Measurements from ENCODE around the gene TRIM43B.
"Not testable (repeated sequence)": the region's sequence is repeated elsewhere in the genome, so short reads cannot be mapped to it uniquely, and the experiment has no call there.

TRIM43B gene

DNA sequence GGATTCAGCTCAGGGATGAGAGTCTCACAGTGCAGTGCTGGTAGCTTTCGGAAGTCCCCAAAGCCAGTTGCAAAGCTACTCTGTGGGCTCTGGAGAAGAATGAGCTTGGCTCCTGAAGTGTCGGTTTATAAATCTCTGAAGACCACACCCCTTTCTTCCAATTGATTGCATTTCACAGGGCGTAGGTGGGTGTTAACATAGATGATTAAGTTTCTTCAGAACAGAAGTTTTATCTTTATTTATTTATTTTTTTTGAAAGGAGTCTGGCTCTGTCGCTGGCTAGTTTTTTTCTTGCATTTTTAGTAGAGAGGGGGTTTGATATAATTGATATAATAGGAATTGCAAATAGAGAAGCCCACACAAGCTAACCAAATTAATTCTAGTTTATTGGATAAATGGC is at the start of gene TRIM43B:
TRIM43B (minus strand) TSS at position 101 of the 400 bp plus-strand sequence. CDS start 2,040 bp downstream, outside the sequence.
- DNase-seq (ENCODE audit: low read depth in 2 of 2): not testable (repeated sequence)

GRCh38 chr2:95531254-95531771 is 46.8 kb upstream of the TRIM43B start:
- DNase-seq (ENCODE audit: low read depth in 2 of 2): no peak

- no peak for DNase-seq (ENCODE audit: low read depth in 2 of 2)
Measured at GRCh38 chr2:95530734-95531133, 46.2 kb upstream of the TRIM43B start.

DNA sequence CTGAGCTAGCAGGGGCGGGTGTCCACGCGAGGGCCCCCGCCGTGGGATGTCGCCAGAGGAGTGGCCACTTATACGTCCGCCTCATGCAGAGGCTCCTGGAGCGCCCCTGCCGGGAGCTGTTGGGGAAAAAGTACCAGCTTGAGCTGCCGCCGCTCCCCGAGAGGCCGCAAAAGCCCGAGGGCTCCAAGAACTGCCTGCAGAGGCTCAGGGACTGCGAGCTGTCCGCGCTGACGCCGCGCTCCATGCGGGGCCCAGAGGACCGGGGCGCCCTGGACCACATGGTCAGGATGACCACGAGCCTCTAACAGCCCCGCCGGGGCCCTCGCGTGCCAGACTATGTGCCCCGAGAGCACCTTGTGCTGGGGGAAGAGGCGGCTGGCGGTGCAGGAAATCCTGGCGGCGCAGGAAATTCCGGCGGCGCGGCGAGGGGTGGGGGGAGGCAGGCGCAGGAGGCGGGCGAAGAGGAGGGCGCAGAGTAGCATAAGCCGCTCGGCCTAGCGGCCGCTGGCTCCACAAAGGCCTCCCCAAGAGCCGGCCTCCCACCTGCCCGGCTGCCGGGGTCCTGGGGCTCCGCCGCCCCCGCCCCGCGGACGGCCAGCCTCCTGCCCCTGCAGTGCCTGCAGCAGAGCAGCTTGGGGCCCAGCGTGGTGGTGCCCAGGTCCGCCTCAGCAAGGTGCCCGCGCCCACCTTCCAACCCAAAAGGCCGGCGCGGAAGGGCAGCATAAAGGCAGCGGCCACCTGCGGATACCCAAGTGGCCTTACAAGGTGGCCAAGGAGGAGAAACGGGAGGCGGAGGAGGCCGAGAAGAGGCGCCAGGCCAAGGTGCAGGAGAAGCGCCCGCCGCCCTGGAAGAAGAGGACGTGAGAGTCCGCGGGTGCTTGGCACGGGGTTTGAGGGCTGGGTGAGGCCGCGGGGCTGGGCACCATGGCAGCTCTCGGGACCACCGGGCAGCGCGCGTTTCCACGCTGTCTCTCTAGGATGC is 42.1 kb upstream of the TRIM43B start:
- peak in 1 of 2 donors; percentile 15 for DNase-seq (ENCODE audit: low read depth in 2 of 2)

DNA sequence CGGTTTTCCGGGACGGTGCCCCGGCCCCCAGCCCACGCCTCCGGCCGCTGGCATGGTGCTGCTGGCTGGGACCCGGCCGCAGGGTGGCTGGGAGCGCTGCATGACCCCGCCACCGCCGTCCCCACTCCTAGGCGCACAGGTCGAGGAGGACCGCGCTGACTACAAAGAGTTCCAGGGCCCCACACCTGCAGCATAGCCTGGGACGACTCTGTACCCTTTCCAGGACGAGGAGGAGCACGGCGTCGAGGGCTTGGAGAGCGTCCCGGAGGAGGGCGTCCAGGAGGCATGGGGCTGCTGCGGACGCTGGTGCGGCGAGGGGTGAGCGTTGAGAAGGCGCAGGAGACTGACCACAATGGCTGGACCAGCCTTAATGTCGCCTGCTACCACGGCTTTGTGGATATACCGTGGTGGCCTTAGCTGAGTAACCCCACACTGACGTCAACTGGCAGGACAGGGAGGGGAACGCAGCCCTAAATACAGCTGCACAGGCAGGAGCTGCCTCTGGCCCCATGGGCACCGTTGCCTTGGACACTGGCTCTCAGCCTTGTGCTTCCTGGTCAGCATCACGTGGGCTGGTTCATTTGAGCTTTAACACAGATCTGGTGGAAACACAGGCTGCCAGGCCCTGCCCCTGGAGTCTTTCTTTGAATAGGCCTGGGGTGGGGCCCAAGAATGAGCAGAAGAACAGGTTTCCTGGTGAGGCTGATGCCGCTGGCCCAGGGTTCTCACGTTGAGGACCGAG is 40.9 kb upstream of the TRIM43B start:
- no peak for DNase-seq (ENCODE audit: low read depth in 2 of 2)

DNA sequence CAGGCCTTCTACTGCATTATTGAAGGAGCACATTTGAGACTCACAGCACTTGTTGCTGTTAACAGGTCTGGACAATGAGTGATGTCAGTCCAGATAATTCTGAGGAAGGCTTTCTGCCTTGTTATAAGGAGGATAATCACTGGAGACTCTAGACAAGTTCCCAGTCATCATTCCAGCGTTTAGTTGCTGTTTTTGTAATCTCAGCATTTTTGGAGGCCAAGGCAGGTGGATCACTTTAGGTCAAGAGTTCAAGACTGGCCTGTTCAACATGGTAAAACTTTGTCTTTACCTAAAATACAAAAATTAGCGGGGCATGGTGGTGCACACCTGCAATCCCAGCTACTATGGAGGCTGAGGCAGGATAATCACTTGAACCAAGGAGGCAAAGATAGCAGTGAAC is 39.6 kb upstream of the TRIM43B start:
- DNase-seq (ENCODE audit: low read depth in 2 of 2): no peak

GRCh38 chr2:95514718-95515117 is 30.2 kb upstream of the TRIM43B start:
- no peak for DNase-seq (ENCODE audit: low read depth in 2 of 2)

- DNase-seq (ENCODE audit: low read depth in 2 of 2): not testable (repeated sequence)
Measured at GRCh38 chr2:95514226-95514625, 29.7 kb upstream of the TRIM43B start.

- DNase-seq (ENCODE audit: low read depth in 2 of 2): no peak
Measured at GRCh38 chr2:95509408-95509807, 24.9 kb upstream of the TRIM43B start.

DNA sequence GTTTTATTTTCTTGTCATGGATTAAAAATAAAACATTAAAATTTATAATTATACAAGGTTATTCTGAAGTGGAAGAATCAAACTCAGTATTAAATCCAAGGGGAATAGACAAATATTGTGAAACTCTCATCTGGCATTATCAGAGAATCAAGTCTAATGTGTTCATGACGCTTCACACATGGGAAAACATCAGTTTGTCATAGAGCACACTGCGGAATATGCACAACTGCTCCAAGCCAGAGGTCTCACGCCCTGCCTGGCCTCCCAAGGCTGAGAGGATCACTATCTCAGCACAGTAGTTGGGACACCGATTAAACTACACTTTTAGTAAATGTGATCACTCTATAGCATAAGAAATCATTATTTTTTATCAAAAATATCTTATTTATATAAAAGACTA is 20.7 kb upstream of the TRIM43B start:
- no peak for DNase-seq (ENCODE audit: low read depth in 2 of 2)

DNA sequence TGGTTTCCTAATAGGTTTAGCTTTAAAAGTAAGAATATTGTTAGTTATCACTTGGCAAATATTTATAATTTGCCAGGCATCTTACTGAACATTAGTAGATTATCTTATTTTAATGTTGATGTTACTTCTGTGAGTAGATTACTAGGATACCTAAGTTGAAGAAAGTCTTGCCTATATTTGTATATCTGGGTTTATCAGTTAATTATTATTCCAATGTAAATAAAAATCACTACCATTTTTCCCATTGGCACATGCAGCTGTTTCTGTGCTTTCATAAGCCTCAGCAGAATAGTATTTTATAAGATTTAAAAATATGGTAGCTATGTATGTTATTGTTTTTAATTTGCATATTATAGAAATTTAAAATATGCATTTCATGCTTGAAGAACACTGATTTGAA is 16.3 kb upstream of the TRIM43B start:
- no peak for DNase-seq (ENCODE audit: low read depth in 2 of 2)

DNA sequence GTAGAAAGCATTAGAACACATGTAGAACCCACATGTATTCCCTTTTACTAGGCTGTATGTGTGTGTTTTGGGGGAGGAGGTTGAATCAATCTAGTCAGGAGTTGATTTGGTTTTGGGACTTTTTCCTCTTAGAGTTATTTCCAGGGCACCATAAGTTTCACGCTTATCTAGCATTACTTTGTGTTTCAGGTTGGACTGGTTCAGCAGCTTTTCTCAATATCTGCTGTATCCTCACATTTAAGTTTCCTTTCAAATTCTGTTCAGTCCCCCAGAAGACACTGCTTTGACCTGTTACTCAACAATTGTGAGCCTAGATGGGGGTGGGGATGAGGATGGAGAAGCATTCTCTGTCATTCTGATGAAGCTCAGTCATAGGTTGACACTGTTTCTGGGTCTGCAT is 7.5 kb upstream of the TRIM43B start:
- DNase-seq (ENCODE audit: low read depth in 2 of 2): not testable (repeated sequence)

- not testable (repeated sequence) for DNase-seq (ENCODE audit: low read depth in 2 of 2)
Measured at GRCh38 chr2:95475025-95475424, 9.5 kb downstream of the TRIM43B start.

- not testable (repeated sequence) for DNase-seq (ENCODE audit: low read depth in 2 of 2)
Measured at GRCh38 chr2:95467984-95468383, 16.6 kb downstream of the TRIM43B start.

GRCh38 chr2:95466572-95466971 is 18.0 kb downstream of the TRIM43B start:
- not testable (repeated sequence) for DNase-seq (ENCODE audit: low read depth in 2 of 2)

DNA sequence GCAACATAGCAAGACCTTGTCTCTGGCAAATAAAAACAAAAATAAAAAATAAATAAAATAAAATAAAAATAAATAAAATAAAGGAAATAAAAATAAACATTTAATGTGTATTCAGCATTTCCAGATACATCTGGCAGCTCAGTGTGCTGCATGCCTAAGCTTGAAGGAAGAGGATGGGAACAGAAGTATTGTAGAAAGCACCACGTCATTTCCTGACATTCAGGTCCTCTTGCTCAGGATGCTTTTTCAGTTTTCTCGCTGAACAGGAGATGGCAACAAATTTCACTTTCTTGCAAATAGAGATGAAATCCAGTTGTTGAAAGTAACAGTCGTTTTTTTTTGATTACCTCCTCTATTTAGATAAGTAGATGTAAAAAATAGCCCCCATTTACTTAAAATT is 21.3 kb downstream of the TRIM43B start:
- not testable (repeated sequence) for DNase-seq (ENCODE audit: low read depth in 2 of 2)

DNA sequence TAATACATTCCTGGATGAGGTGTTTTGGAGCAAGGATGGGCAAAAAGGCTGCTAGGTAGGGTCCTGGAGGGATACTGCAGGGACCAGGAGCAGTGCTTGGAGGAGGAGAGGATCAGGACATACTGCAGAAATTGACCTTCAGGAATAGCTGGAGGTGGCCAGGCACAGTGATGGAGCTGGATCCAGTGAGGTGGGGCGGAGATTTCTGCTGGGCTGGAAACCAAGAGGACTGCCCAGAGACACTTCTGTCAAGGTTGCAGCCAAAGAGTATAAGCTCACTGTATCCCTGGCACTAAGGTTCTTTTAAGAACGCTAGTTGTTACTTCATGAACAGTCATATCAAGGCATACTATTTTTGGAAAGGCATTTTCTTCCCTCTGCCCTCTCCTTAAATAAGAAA is 39.2 kb downstream of the TRIM43B start:
- DNase-seq (ENCODE audit: low read depth in 2 of 2): not testable (repeated sequence)

GRCh38 chr2:95442474-95443099 is 42.0 kb downstream of the TRIM43B start:
- DNase-seq (ENCODE audit: low read depth in 2 of 2): not testable (repeated sequence)

DNA sequence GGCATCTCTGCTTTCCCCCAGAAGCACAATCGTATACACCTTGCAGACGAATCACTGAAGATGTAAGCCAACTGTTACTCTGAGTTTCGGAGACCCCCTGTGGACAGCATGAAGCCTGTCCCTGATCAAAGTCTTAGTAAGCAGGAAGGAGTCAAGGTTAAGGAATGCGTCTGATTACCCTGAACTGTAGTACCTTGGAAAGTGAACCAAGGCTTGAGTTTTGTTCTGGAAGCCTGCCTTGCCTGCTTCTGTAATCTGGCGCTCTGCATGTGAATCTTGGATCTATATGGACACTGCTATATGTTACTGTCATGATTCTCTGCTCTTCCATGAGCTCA is 48.7 kb downstream of the TRIM43B start:
- not testable (repeated sequence) for DNase-seq (ENCODE audit: low read depth in 2 of 2)

DNA sequence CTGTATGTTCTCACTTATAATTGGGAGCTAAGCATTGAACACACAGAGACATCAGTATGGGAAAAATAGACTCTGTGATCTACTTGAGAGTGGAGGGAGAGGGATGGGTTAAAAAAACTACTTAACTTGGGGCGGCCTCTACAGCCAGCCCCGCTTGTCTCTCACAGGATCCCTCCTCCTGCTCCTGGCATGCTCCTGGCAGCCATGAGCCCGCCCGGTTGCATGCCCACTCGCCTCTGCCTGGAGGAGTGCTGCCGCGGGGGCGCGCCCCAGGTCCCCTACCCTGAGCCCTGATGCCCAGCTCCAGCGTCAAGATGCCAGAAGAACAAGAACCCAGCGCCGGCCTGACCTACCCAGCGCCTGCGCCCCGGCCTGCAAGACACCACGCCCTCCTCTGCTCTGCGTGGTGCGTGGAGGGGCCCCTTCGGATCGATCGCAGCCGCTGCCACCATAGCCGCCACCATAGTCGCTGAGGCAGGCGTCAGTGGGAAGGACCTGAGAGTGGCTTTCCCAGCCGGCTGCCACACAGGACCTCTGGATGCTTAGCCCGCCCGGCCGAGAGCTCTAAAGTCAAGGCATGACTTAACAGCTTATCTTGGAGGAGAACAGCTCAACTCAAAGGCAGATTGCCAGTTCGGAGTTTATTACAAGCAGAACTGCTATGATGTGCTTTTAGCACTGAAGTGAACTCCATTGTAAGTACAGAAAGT is 49.2 kb downstream of the TRIM43B start:
- not testable (repeated sequence) for DNase-seq (ENCODE audit: low read depth in 2 of 2)

DNA sequence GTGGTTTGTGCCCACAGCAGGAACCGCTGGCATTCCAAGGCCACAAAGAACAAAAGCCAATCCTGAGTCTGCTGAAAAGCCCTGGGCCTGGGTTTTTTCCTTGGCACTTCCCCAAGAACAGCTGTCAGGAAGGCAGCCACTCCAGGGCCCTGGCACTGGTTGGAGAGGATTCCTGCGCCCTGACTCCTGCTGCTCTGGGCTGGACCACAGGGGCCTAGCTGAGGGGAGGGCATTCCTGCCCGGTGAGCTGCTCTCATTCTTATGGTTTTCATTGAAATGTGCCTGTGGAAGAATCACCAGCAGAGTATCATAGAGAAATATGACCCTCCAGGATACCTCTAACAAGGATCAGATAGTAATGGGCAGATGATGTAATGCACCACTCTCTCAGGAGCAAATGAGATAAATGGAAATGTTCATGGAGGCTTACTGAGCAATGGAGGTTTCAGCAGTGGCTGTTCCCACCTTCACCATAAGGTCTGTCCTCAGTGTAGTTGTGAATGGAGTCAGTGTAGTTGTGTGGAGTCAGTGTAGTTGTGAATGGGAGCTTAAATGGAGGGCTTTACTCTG is 50.0 kb downstream of the TRIM43B start:
- not testable (repeated sequence) for DNase-seq (ENCODE audit: low read depth in 2 of 2)

Data from stimulated activated CD8-positive, alpha-beta memory T cell treated with anti-CD3 and anti-CD28 coated beads, Interleukin-7, amount 100 ng/mL, for 1 hour (primary cell).